Astrocyte (in vitro differentiated cells and primary cell): ENCODE results near the gene FAM180A.

Experiments
- EZH2 ChIP-seq: IDR thresholded peaks from 2 replicates; pipeline ENCODE4 v1.6.1; 2012; ENCODE audit warnings: mild to moderate bottlenecking, low read length, inconsistent platforms; ENCODE audit not compliant: insufficient read depth
- TF ChIP-seq, protein P1 (sequence below): IDR thresholded peaks from 2 replicates; pipeline ENCODE4 v1.5.1; 2011; ENCODE audit warnings: low read depth, mild to moderate bottlenecking, inconsistent platforms, low read length, moderate library complexity; ENCODE audit not compliant: insufficient read depth

DNA sequence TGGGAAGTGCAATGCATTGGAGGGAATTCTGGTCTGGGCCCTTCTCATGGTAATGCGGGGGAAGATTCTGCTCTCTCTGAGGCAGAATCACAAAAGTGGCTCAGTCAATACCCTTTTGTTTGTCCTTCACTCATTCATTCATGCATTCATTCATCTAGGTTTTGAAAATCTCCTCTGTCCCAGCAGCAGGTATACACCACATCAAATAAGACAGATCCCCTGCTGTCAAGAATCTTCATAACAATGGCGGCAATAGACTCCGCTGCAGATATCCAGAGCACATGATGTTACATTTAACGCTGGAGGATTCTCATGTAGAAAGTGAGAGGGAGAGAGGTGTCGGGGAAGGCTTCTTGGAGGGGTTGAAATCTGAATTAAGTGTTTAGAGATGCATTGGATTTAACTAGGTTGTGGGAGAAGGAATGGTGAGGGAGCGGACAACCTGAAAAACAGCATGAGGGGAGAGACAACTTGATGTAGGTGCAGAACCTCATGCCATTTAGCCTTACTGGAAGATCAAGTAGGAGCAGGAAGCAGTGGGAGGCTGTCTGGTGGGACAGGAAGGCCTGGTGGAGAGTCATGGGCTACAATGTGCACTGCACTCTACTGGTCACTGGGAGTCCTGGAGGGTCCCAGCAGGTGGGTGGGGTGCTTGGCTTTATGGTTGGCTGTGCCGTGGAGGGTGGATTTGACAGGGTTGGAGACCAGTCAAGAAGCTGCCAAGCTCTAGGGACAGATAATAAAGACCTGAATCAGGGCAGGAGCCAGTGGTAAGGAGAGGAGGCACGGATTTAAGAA lies 5.2 kb upstream of the FAM180A start:
- TF ChIP-seq, protein P1, sequence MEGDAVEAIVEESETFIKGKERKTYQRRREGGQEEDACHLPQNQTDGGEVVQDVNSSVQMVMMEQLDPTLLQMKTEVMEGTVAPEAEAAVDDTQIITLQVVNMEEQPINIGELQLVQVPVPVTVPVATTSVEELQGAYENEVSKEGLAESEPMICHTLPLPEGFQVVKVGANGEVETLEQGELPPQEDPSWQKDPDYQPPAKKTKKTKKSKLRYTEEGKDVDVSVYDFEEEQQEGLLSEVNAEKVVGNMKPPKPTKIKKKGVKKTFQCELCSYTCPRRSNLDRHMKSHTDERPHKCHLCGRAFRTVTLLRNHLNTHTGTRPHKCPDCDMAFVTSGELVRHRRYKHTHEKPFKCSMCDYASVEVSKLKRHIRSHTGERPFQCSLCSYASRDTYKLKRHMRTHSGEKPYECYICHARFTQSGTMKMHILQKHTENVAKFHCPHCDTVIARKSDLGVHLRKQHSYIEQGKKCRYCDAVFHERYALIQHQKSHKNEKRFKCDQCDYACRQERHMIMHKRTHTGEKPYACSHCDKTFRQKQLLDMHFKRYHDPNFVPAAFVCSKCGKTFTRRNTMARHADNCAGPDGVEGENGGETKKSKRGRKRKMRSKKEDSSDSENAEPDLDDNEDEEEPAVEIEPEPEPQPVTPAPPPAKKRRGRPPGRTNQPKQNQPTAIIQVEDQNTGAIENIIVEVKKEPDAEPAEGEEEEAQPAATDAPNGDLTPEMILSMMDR = no peak
- TF ChIP-seq EZH2 = no peak
